CD4-positive, CD25-positive, alpha-beta regulatory T cell (primary cell): ENCODE results near the gene NEK11. TPM values are rescaled to one million over a fixed set of nuclear protein-coding genes. Genes with fewer than 3 reads are reported as not detected.

ENCODE experiments used
- ATAC-seq, 2 donors: fragments of 150-1000 bp; cut with Tn5 transposase; one replicate each; pipeline ENCODE4 v1.10.0; 2021; ENCODE audit warnings: low read depth in 2 of 2, moderate number of reproducible peaks in 2 of 2, moderate library complexity in 1 of 2
- DNase-seq, 3 donors: peaks; one replicate each; pipeline versions ENCODE4 v3.0.0 to v3.0.0-alpha.2; 2012 to 2022; ENCODE audit warnings: mixed read lengths in 1 of 3
- H3K27ac ChIP-seq: one replicate; pipeline ENCODE4 v1.7.0; 2013; ENCODE audit warnings: mild to moderate bottlenecking, low read length; ENCODE audit not compliant: insufficient read depth, poor library complexity, severe bottlenecking
- H3K27me3 ChIP-seq: one replicate; pipeline ENCODE4 v1.7.0; 2013; ENCODE audit warnings: low read length; ENCODE audit not compliant: control insufficient read depth, insufficient read depth
- H3K36me3 ChIP-seq: one replicate; pipeline ENCODE4 v1.7.0; 2013; ENCODE audit warnings: mild to moderate bottlenecking, low read length, moderate library complexity; ENCODE audit not compliant: control insufficient read depth, insufficient read depth
- H3K4me1 ChIP-seq: 2 replicates; pipeline ENCODE4 v1.7.0; 2013; ENCODE audit warnings: mild to moderate bottlenecking, low read length; ENCODE audit not compliant: insufficient read depth, control insufficient read depth, poor library complexity, severe bottlenecking
- H3K4me3 ChIP-seq: one replicate; pipeline ENCODE4 v1.7.0; 2013; ENCODE audit warnings: low read depth, mild to moderate bottlenecking, low read length, moderate library complexity
- H3K9me3 ChIP-seq, 2 experiments: 1 replicate in 1 of 2; 2 replicates in 1 of 2; pipeline ENCODE4 v1.7.0; 2013; ENCODE audit warnings: low read length in 2 of 2, mild to moderate bottlenecking in 1 of 2, moderate library complexity in 1 of 2; ENCODE audit not compliant: control insufficient read depth in 2 of 2
- H3K27ac Mint-ChIP-seq, 3 donors: one replicate each; pipeline ENCODE4 v1.8.0; 2020 to 2022; ENCODE audit warnings: mild to moderate bottlenecking in 3 of 3, mixed read lengths in 3 of 3, moderate library complexity in 2 of 3
- H3K27me3 Mint-ChIP-seq: one replicate; pipeline ENCODE4 v1.8.0; 2022; ENCODE audit warnings: mild to moderate bottlenecking, mixed read lengths
- H3K36me3 Mint-ChIP-seq: one replicate; pipeline ENCODE4 v1.8.0; 2020; ENCODE audit warnings: mixed read lengths
- H3K4me1 Mint-ChIP-seq, 4 donors: one replicate each; pipeline ENCODE4 v1.8.0; 2020 to 2022; ENCODE audit warnings: mixed read lengths in 4 of 4, mild to moderate bottlenecking in 1 of 4
- H3K4me3 Mint-ChIP-seq, 4 donors: one replicate each; pipeline ENCODE4 v1.8.0; 2020 to 2022; ENCODE audit warnings: mild to moderate bottlenecking in 4 of 4, mixed read lengths in 4 of 4, moderate library complexity in 3 of 4
- H3K9me3 Mint-ChIP-seq, 7 donors: one replicate each; pipeline ENCODE4 v1.8.0; 2020 to 2022; ENCODE audit warnings: mixed read lengths in 7 of 7, mild to moderate bottlenecking in 3 of 7, moderate library complexity in 2 of 7
- polyA plus RNA-seq, 4 donors: library from polyadenylated mRNA; unstranded; fragments of 300-500 nt; fragmentation: Illumina TruSeq; gene quantifications; one replicate each; pipeline ENCODE4 v1.2.3, GENCODE V29; 2021
- total RNA-seq: library from RNA; stranded (reverse); gene quantifications from one replicate; pipeline ENCODE4 v1.2.3, GENCODE V29; 2022

Gene NEK11
- total and polyA plus RNA-seq, 5 donors from 2014 or later: 1.1 to 3.3 (median 1.7) TPM

DNA sequence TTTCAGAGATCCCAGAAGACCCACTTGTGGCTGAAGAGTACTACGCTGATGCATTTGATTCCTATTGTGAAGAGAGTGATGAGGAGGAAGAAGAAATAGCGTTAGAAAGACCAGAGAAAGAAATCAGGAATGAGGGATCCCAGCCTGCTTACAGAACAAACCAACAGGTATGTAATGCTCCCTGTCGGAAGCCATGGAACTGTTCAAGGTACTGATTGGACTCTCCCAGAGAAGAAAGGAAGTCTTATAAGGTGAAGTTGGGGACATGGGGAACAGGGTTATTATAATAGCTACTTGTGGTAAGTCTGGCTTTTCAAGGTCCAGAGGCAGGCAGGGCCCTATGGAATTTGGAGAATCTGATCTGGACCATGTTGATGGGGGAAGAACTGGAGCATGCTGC is 201.8 kb downstream of the NEK11 start:
- H3K9me3 ChIP-seq: no peaks in the 10 kb centered on the region

DNA sequence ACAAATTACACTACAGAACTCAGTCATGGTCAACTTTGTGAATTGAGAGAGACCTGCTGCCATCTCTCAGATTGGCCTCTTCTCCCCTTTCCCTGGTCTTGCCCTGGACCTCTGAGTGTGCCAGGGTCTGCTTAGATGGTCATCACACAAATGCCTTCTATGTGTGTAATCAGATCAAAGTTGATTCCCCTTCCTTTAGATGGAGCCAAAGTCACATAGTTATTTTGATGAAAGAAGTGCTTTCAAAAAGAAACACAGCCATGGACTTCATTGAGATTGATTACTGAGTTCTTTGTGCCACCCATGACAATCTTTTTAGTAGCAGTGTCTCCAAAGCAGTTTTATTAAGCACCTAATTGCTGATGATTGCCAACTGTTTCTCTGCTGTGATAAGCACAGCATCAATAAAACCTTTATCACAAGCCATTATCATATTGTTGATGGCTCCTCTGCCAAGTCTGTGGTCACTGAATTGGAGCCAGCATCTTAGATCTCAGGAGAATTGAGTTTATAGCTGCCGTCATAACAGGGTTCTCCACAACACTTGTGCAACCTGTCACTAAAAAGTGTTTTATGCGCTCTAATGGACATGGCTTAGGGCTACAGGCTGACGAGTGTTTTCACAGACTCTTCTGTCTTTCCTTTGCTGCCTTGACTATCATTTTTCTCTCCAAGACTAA is 205.2 kb downstream of the NEK11 start:
- no peaks in the 10 kb centered on the region for H3K4me1 Mint-ChIP-seq
- H3K9me3 ChIP-seq: no peaks in the 10 kb centered on the region
- ATAC-seq (no peak), DNase-seq (no peak)
- H3K4me3 ChIP-seq: no peak overlapping the region
- H3K27ac Mint-ChIP-seq: no peak overlapping the region
- no peak overlapping the region for H3K4me3 Mint-ChIP-seq
- H3K9me3 Mint-ChIP-seq: no peaks in the 10 kb centered on the region
- H3K36me3 Mint-ChIP-seq: peaks cover 3% of the 10 kb centered on the region
- no peak overlapping the region for H3K27ac ChIP-seq
- H3K27me3 ChIP-seq: no peaks in the 10 kb centered on the region
- no peaks in the 10 kb centered on the region for H3K36me3 ChIP-seq
- H3K27me3 Mint-ChIP-seq: no peaks in the 10 kb centered on the region
- no peaks in the 10 kb centered on the region for H3K4me1 ChIP-seq

More for the DNA sequence above, 201.8 kb downstream of the NEK11 start:
- Mint-ChIP-seq H3K27me3 (no peaks in the 10 kb centered on the region), H3K9me3 (no peaks in the 10 kb centered on the region), H3K36me3 (peaks cover 3% of the 10 kb centered on the region), H3K4me3 (no peak overlapping the region), H3K27ac (no peak overlapping the region), H3K4me1 (no peaks in the 10 kb centered on the region)
- Histone ChIP-seq H3K4me3 (no peak overlapping the region), H3K27ac (no peak overlapping the region), H3K36me3 (no peaks in the 10 kb centered on the region), H3K27me3 (no peaks in the 10 kb centered on the region), H3K4me1 (no peaks in the 10 kb centered on the region)
- DNase-seq (no peak), ATAC-seq (no peak)

DNA sequence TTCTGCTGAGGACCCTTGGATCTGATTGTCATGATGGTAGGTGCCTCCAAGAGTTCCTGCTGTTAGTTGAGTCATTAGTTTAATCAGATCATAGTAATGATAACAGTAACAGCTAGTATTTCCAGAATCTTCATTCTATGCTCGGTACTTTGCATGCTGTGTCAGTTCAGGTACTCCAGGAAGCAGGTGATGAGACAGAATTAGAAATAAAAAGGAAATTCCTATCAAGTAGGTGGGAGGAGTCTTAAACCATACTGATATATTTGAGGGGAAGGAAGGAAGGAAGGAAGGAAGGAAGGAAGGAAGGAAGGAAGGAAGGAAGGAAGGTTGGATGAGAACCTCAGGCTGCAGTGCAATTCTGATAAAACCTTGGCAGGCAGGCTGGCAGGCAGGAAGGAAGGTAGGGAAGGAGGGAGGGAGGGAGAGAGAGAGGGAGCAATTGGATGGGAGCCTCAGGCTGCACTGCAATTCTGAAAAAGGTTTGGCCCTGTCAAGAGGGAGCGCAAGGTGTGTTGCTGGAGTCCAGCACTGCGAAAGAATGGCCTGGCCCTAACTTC is 206.1 kb downstream of the NEK11 start:
- Histone ChIP-seq H3K27ac (no peak overlapping the region), H3K4me3 (no peak overlapping the region), H3K36me3 (no peaks in the 10 kb centered on the region), H3K9me3 (no peaks in the 10 kb centered on the region), H3K27me3 (no peaks in the 10 kb centered on the region), H3K4me1 (no peaks in the 10 kb centered on the region)
- Mint-ChIP-seq H3K27ac (no peak overlapping the region), H3K36me3 (peaks cover 3% of the 10 kb centered on the region), H3K4me1 (no peaks in the 10 kb centered on the region), H3K4me3 (no peak overlapping the region), H3K27me3 (no peaks in the 10 kb centered on the region), H3K9me3 (no peaks in the 10 kb centered on the region)
- no peak for ATAC-seq
- no peak for DNase-seq

DNA sequence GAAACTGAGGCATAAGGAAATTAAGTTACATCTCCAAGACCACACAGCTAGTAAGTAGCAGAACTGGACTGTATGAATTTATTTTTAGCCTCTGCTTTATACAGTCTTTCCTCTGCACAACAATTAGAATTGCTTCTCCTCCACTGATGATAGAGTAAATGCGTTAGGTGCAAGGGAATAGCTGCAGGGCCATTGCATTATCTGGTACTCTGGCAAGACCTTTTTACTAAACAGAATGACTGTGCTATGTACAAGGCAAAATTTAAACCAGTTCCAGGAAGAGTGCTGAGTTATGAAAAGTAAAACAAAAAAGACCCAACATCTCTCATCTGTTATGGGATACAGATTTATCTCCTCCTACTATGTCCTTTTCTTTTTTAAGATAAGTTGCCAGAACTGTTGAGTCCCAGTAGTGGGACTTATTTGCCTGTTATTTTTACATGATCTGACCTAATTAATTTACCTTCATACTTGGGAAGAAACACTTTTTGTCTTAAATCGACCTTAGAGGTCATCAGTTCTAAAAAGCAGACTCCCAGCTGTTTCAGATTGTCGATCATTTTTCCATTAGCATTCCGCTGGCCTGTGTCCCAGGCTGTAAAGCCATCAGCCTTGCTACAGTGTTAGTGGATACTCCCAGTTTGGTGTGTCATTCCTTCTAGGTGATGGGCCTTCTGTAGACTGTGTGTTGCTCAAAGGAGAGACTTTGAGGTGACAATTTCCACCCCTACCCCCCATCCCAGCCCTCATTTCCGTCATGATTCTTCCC is 207.4 kb downstream of the NEK11 start:
- H3K4me3 Mint-ChIP-seq: no peak overlapping the region
- H3K9me3 Mint-ChIP-seq: no peaks in the 10 kb centered on the region
- Histone ChIP-seq H3K27me3 (no peaks in the 10 kb centered on the region), H3K4me3 (no peak overlapping the region), H3K27ac (no peak overlapping the region), H3K4me1 (no peaks in the 10 kb centered on the region), H3K9me3 (no peaks in the 10 kb centered on the region), H3K36me3 (no peaks in the 10 kb centered on the region)
- no peak overlapping the region for H3K27ac Mint-ChIP-seq
- no peaks in the 10 kb centered on the region for H3K27me3 Mint-ChIP-seq
- peaks cover 3% of the 10 kb centered on the region for H3K36me3 Mint-ChIP-seq
- ATAC-seq (no peak), DNase-seq (no peak)
- no peaks in the 10 kb centered on the region for H3K4me1 Mint-ChIP-seq

DNA sequence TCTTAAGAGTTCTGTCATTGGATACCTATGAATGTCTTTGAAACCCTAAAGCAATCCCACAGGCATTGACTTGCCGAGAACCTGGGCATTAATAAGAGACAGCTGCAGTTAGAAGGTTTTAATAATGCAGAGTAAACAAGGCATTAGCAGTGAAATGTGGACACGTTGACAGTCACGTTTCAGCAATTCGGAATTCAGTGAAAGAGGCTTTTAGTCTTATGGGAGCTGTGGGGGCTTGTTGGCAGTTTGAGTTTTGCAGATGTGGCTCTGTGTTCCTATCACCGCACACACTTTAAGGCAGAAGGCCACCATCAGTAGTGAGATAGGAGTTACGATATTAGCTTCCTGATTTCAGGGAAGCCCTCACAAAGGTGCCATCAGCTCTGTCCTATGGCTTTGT is 209.7 kb downstream of the NEK11 start:
- H3K9me3 ChIP-seq: no peaks in the 10 kb centered on the region
- DNase-seq (no peak), ATAC-seq (no peak)
- Mint-ChIP-seq H3K9me3 (no peaks in the 10 kb centered on the region), H3K4me1 (no peaks in the 10 kb centered on the region), H3K36me3 (peaks cover 3% of the 10 kb centered on the region), H3K4me3 (no peak overlapping the region), H3K27me3 (no peaks in the 10 kb centered on the region), H3K27ac (no peak overlapping the region)
- no peaks in the 10 kb centered on the region for H3K36me3 ChIP-seq
- no peak overlapping the region for H3K27ac ChIP-seq
- H3K4me3 ChIP-seq: no peak overlapping the region
- no peaks in the 10 kb centered on the region for H3K27me3 ChIP-seq
- no peaks in the 10 kb centered on the region for H3K4me1 ChIP-seq

DNA sequence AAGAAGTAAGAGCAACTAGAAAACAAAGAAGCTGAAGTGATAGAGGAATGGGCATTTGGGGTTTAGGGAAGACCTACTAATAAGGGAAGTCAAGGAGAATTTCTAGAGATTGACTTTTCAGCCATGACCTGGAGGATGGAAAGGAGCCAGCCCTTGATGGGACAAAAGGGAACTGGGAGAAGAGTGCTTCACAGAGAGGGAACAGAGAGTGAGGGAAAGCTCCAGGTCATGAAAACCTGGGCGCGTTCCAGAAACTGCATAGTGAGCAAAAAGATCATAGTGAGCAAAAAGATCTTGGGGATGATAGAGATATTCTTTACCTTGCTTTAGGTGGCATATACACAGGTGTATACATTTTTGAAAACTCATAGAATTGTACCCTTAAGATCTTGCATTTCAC is 211.8 kb downstream of the NEK11 start:
- H3K27ac Mint-ChIP-seq: no peak overlapping the region
- DNase-seq (no peak), ATAC-seq (no peak)
- no peaks in the 10 kb centered on the region for H3K4me1 Mint-ChIP-seq
- no peaks in the 10 kb centered on the region for H3K4me1 ChIP-seq
- no peaks in the 10 kb centered on the region for H3K9me3 Mint-ChIP-seq
- no peaks in the 10 kb centered on the region for H3K36me3 ChIP-seq
- no peaks in the 10 kb centered on the region for H3K9me3 ChIP-seq
- H3K27me3 ChIP-seq: no peaks in the 10 kb centered on the region
- H3K27me3 Mint-ChIP-seq: no peaks in the 10 kb centered on the region
- H3K4me3 ChIP-seq: no peak overlapping the region
- no peak overlapping the region for H3K27ac ChIP-seq
- H3K36me3 Mint-ChIP-seq: no peaks in the 10 kb centered on the region
- no peak overlapping the region for H3K4me3 Mint-ChIP-seq

DNA sequence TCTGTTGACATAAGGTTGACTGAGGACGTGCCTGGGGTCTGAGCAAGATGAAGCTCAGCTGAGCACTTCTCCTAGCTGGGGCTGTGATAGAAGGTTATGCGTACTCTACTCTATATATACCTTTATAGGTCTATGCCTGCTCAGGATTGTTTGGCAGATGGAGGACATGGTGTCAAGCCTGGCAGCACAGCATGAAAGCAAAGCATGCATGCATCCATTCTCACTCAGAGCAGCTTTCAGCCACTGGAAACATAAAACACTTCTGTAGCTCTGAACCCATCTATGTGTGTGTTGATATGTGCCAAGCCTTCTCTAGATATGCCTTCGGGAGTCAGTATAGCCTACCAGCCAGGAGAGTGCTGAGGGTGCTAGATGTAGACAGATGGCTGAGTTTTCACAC is 212.6 kb downstream of the NEK11 start:
- no peak for DNase-seq
- Mint-ChIP-seq H3K27ac (no peak overlapping the region), H3K36me3 (no peaks in the 10 kb centered on the region), H3K27me3 (no peaks in the 10 kb centered on the region), H3K4me1 (no peaks in the 10 kb centered on the region), H3K9me3 (no peaks in the 10 kb centered on the region), H3K4me3 (no peak overlapping the region)
- Histone ChIP-seq H3K36me3 (no peaks in the 10 kb centered on the region), H3K4me1 (no peaks in the 10 kb centered on the region), H3K27me3 (no peaks in the 10 kb centered on the region), H3K9me3 (no peaks in the 10 kb centered on the region), H3K4me3 (no peak overlapping the region), H3K27ac (no peak overlapping the region)
- ATAC-seq: no peak

DNA sequence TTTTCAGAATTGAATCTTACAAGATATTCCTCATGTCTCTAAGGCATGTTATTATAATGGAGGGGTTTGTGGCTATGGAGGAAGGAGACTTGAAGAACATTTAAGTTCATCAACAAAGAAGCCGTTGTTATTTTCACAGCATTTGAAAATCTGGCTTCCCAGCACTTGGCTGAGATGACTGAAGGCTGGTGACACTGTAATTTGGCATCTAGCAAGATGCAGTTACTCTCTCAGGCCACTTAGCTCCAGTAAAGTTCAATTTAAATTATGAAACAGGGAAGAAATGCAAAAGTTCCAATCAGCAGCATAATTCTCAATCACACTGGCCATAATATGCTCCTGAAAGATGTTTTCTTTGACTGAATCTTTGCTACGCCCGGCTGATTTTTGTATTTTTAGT is 215.5 kb downstream of the NEK11 start:
- Mint-ChIP-seq H3K27ac (no peak overlapping the region), H3K4me3 (no peak overlapping the region), H3K36me3 (peaks cover 4% of the 10 kb centered on the region), H3K27me3 (no peaks in the 10 kb centered on the region), H3K9me3 (peaks cover 0 to 8% (median 0%) of the 10 kb centered on the region in 7 donors), H3K4me1 (no peaks in the 10 kb centered on the region)
- DNase-seq: no peak
- Histone ChIP-seq H3K9me3 (no peaks in the 10 kb centered on the region), H3K4me3 (no peak overlapping the region), H3K27me3 (no peaks in the 10 kb centered on the region), H3K27ac (no peak overlapping the region), H3K36me3 (no peaks in the 10 kb centered on the region), H3K4me1 (no peaks in the 10 kb centered on the region)
- ATAC-seq: no peak
